HL-60/S4 (cell line): ENCODE data around the gene ZBTB21.
"Not testable (repeated sequence)": the region's sequence is repeated elsewhere in the genome, so short reads cannot be mapped to it uniquely, and the experiment has no call there.

ENCODE experiments used
- in situ Hi-C: fragments of 300-500 bp; cut with MboI; formaldehyde crosslinking; loops from 2 replicates; pipeline ENCODE4 v1.14.3; 2022; ENCODE audit warnings: low sequenced_read_pairs

Gene ZBTB21

GRCh38 chr21:41971891-41972290 is 38.3 kb downstream of the ZBTB21 start:
- in situ Hi-C loops, result no loop called here

- in situ Hi-C loops, result no loop called here
Measured at GRCh38 chr21:41970751-41971653, 39.2 kb downstream of the ZBTB21 start.

- in situ Hi-C loops, result no loop called here
Measured at GRCh38 chr21:41970106-41970391, 40.1 kb downstream of the ZBTB21 start.

- in situ Hi-C loops, result no loop called here
Measured at GRCh38 chr21:41967708-41968107, 42.5 kb downstream of the ZBTB21 start.

- in situ Hi-C loops, result no loop called here
Measured at GRCh38 chr21:41966872-41967621, 43.1 kb downstream of the ZBTB21 start.

- in situ Hi-C loops, result no loop called here
Measured at GRCh38 chr21:41966041-41966833, 43.9 kb downstream of the ZBTB21 start.

- in situ Hi-C loops, result no loop called here
Measured at GRCh38 chr21:41965461-41966013, 44.6 kb downstream of the ZBTB21 start.

GRCh38 chr21:41965045-41965444 is 45.1 kb downstream of the ZBTB21 start:
- in situ Hi-C loops, result no loop called here

- in situ Hi-C loops, result no loop called here
Measured at GRCh38 chr21:41964171-41964570, 46.0 kb downstream of the ZBTB21 start.

GRCh38 chr21:41962425-41962966 is 47.7 kb downstream of the ZBTB21 start:
- in situ Hi-C loops, result no loop called here

- in situ Hi-C loops, result no loop called here
Measured at GRCh38 chr21:41961753-41962152, 48.4 kb downstream of the ZBTB21 start.

GRCh38 chr21:41961282-41961701 is 48.9 kb downstream of the ZBTB21 start:
- in situ Hi-C loops, result no loop called here

- in situ Hi-C loops, result no loop called here
Measured at GRCh38 chr21:41960386-41960785, 49.8 kb downstream of the ZBTB21 start.

GRCh38 chr21:41959697-41960096 is 50.5 kb downstream of the ZBTB21 start:
- in situ Hi-C loops, result not testable (repeated sequence)

- in situ Hi-C loops, result no loop called here
Measured at GRCh38 chr21:41958886-41959563, 51.1 kb downstream of the ZBTB21 start.

- in situ Hi-C loops, result no loop called here
Measured at GRCh38 chr21:41957991-41958766, 52.0 kb downstream of the ZBTB21 start.

- in situ Hi-C loops, result no loop called here
Measured at GRCh38 chr21:41956926-41957729, 53.0 kb downstream of the ZBTB21 start.

GRCh38 chr21:41955516-41955915 is 54.6 kb downstream of the ZBTB21 start:
- in situ Hi-C loops, result no loop called here
